ENCODE measurements around the gene HPS4. TPM values are rescaled to one million over a fixed set of nuclear protein-coding genes. Genes with fewer than 3 reads are reported as not detected.

The HPS4 gene
- total RNA-seq, 1 donor from 2014 or later = 11.7 TPM

DNA sequence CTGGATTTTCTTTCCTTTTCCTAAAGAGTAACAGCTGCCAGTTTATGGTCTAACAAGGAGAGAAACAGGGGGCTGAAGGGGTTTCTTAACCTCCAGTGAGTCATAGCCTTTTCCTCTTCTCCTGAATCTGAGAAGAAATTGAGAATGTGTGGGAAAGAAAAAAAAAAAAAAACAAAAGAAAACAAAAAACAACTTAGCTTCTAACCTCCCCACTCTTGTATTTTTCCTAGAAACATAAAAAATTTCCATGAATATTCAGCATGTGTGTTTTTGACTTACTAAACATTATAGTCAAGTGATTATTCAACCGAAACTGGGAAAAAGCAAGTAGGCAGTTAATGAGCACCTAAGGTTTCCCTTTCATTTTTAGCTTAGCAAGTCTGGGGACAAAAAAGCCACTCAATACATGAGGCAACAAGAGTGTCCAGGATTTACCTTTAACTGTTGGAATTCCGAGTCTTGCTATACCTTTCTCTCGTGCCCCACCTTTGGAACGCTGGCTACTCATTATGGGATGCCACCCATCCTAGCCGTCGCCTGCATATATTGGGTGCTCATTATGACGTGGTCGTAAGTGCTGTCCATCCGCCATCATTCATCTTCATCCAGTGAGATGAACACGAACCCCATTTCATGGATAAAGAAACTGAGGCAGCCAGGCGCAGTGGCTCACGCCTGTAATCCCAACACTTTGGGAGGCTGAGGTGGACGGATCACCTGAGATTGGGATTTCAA lies 52.2 kb downstream of the HPS4 start:
- H3K27me3 ChIP-seq (ENCODE audit: low read depth) = peaks cover 64% of the 10 kb centered on the region
- H3K4me3 ChIP-seq = no peak overlapping the region
- H3K4me1 ChIP-seq = peaks cover 12% of the 10 kb centered on the region
- intact Hi-C loops (cut with micrococcal nuclease) = no loop called here
- no peak overlapping the region for H3K27ac ChIP-seq (replicated peaks)
- no peaks in the 10 kb centered on the region for H3K9me3 ChIP-seq (replicated peaks)
- no peaks in the 10 kb centered on the region for H3K36me3 ChIP-seq
- DNase-seq = no peak
- TF ChIP-seq, protein P1, sequence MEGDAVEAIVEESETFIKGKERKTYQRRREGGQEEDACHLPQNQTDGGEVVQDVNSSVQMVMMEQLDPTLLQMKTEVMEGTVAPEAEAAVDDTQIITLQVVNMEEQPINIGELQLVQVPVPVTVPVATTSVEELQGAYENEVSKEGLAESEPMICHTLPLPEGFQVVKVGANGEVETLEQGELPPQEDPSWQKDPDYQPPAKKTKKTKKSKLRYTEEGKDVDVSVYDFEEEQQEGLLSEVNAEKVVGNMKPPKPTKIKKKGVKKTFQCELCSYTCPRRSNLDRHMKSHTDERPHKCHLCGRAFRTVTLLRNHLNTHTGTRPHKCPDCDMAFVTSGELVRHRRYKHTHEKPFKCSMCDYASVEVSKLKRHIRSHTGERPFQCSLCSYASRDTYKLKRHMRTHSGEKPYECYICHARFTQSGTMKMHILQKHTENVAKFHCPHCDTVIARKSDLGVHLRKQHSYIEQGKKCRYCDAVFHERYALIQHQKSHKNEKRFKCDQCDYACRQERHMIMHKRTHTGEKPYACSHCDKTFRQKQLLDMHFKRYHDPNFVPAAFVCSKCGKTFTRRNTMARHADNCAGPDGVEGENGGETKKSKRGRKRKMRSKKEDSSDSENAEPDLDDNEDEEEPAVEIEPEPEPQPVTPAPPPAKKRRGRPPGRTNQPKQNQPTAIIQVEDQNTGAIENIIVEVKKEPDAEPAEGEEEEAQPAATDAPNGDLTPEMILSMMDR (IDR thresholded peaks at IDR 0.05; ENCODE audit: borderline replicate concordance) = no peak

DNA sequence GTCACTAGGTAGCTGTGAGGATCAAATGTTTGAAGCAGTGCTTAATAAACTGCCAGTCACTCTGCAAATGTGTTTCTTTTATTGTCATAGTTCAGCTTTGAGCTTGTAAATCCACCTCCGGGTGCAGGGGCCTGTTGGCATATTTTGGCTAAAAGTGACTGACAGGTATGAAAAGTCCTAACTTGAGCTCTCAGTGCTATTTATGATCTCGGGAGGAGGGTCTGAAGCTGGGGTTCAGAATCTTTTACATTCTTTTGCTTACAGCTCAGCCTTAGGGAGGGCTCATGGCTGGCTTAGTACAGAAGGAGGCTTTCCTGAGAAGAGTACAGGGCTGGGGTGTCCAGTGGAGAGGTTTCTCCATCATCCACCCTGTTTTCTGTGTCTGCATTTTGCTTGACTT lies 53.0 kb downstream of the HPS4 start:
- DNase-seq = no peak
- Histone ChIP-seq H3K9me3 (replicated peaks) (no peaks in the 10 kb centered on the region), H3K27ac (replicated peaks) (no peak overlapping the region), H3K36me3 (no peaks in the 10 kb centered on the region), H3K4me3 (no peak overlapping the region), H3K4me1 (peaks cover 12% of the 10 kb centered on the region), H3K27me3 (ENCODE audit: low read depth) (peaks cover 64% of the 10 kb centered on the region)
- TF ChIP-seq, protein P1 (IDR thresholded peaks at IDR 0.05; ENCODE audit: borderline replicate concordance) = no peak
- intact Hi-C loops (cut with micrococcal nuclease) = no loop called here

DNA sequence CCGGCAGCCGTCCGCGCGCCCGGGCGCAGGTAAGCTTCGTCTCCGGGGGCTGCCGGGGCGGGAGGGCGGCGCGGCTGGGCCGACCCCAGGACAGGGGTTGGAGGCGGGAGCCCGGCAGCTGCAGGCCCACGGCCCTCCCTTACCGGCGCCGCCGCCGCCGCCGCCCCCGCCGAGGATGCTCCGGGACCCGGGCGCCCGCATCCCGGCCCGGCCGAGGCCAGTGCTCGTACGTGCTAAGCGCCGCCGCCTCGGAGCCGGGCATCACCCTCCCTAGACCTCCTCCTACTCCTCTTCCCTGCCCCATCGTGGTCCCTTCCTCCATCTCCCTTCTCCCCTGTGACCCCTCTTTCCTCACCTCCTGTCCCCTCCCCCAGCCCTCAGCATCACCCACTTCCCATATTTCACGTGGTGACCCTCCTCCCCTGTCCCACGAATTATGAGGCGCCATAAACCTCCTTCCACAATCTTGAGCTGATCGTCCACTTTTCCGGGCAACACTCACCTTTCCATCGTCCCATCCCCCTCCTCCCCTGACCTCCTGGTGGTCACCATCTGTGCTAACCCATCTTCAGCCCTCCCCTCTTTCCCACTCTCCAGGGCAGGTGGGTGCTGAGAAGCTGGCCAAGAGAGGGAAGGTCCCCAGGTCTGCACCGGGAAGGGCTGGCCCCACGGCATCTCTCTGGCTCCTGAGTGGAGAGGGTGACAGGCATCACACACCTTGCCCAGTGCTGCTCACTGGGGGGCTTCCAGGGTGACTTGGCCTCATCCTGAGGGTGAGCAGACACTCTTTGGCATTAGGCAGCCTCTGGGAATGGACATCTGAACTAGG lies 53.9 kb downstream of the HPS4 start:
- H3K27ac ChIP-seq (replicated peaks) = no peak overlapping the region
- DNase-seq = no peak
- peak overlapping the region; percentile 70 for H3K4me3 ChIP-seq
- H3K27me3 ChIP-seq (ENCODE audit: low read depth) = peaks cover 64% of the 10 kb centered on the region
- H3K9me3 ChIP-seq (replicated peaks) = no peaks in the 10 kb centered on the region
- TF ChIP-seq, protein P1 (IDR thresholded peaks at IDR 0.05; ENCODE audit: borderline replicate concordance) = no peak
- intact Hi-C loops (cut with micrococcal nuclease) = no loop called here
- H3K4me1 ChIP-seq = peaks cover 12% of the 10 kb centered on the region
- no peaks in the 10 kb centered on the region for H3K36me3 ChIP-seq

DNA sequence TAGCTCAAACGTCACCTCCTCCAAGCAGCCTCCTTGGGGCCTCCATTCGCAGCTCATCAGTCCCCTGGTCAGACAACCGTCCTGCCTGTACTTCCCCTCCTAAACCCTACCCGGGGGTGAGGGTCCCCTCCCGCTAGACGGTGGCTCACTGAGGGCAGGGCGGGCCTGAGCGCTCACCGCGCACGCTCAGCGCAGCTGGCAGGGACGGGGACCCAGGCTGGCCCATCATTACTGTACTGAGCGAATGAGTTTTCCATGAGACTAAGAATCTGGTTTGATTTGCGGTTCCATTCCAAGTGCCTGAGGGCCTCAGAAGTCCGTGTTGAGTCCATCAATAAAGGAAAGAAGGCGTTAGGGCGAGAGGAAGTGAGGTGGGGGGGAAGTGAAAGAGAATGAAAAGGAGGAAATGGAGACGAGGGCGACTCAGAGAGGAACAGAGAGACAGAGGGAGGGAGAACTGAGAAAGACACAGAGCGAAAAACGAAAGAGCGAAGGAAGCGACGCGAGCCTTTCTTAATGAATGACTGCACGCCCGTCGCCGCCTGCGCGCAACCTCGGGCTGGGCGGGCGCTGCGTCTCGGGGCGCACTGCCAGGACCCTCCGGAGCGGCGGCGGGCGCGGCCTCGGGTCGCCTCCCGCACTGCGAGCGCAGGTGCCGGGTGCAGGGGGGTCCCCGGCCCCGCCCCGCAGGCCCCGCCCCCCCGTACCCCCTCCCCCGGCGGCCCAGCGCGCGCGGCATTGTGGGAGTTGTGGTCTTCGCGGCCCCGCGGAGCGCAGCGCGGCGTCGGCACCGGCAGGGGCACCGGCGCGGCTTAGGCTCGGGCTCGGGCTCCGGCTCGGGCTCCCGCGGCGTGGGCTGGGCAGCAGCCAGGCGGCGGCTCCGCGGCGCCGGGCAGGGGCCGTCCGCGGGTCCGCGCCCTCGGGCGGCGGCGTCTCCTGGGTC lies 54.8 kb downstream of the HPS4 start, which contains the start of gene ASPHD2:
Gene ASPHD2, plus strand, starts transcription at position 746 of the 943 bp plus-strand sequence. CDS start 4,356 bp downstream, outside the sequence.
- peak; percentile 41 for DNase-seq
- TF ChIP-seq, protein P1 (IDR thresholded peaks at IDR 0.05; ENCODE audit: borderline replicate concordance) = no peak
- H3K27ac ChIP-seq (replicated peaks) = peak within 1 kb of the TSS; percentile 50

DNA sequence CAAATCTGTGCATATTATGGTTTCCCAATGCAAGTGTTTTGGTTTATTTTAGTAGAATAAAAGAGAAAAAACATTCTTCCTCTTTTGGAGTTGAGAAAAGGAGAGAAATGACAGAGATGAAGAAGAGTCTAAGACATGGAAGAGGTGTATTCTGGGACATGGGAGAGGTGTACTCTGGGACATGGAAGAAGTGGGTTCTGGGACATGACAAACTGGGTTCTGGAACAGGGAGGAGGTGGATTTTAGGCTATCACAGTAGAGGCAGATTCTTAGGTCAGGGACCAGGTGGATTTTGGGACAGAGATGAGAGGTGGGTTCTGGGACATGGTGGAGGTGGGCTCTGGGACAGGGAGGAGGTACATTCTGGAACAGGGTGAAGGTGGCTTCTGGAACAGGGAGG lies 56.7 kb downstream of the HPS4 start:
- peaks cover 16% of the 10 kb centered on the region for H3K9me3 ChIP-seq (replicated peaks)
- no peak overlapping the region for H3K4me3 ChIP-seq
- H3K27me3 ChIP-seq (ENCODE audit: low read depth) = peaks cover 60% of the 10 kb centered on the region
- no peak overlapping the region for H3K27ac ChIP-seq (replicated peaks)
- DNase-seq = no peak
- TF ChIP-seq, protein P1 (IDR thresholded peaks at IDR 0.05; ENCODE audit: borderline replicate concordance) = no peak
- peaks cover 12% of the 10 kb centered on the region for H3K4me1 ChIP-seq
- H3K36me3 ChIP-seq = no peaks in the 10 kb centered on the region
- intact Hi-C loops (cut with micrococcal nuclease) = no loop called here

More for the DNA sequence above, 54.8 kb downstream of the HPS4 start, which contains the start of gene ASPHD2:
- H3K36me3 ChIP-seq = no peaks in the 10 kb centered on the region
- H3K4me1 ChIP-seq = peaks cover 12% of the 10 kb centered on the region
- H3K4me3 ChIP-seq = peak within 1 kb of the TSS; percentile 70
- H3K9me3 ChIP-seq (replicated peaks) = peaks cover under 1% of the 10 kb centered on the region
- H3K27me3 ChIP-seq (ENCODE audit: low read depth) = peaks cover 65% of the 10 kb centered on the region
- intact Hi-C loops (cut with micrococcal nuclease) = no loop called here

Measured in left ventricle myocardium inferior (tissue), 1 donor.